Activated CD4-positive, alpha-beta T cell treated with anti-CD3 and anti-CD28 coated beads, Interleukin-2, amount 10 ng/mL, durations not matched to agents 7 days and 5 days (primary cell): ENCODE measurements around the gene TAF11L11. TPM values are rescaled to one million over a fixed set of nuclear protein-coding genes. Genes with fewer than 3 reads are reported as not detected.
"Not testable (repeated sequence)": the region's sequence is repeated elsewhere in the genome, so short reads cannot be mapped to it uniquely, and the experiment has no call there.

ENCODE experiments used
- CTCF ChIA-PET: fragments of 350-600 bp; sonication (Branson Sonifier 250); formaldehyde crosslinking; loops from one replicate; lab custom pipeline; 2021; ENCODE audit warnings: antibody characterized with exemption; lab: Charles Lee
- POLR2A ChIA-PET: fragments of 350-600 bp; sonication (Branson Sonifier 250); formaldehyde crosslinking; loops from one replicate; lab custom pipeline; 2021; ENCODE audit warnings: antibody characterized with exemption; lab: Charles Lee
- DNase-seq: peaks from one replicate; pipeline ENCODE4 v3.0.0-alpha.2; 2020
- H3K27ac Mint-ChIP-seq: one replicate; pipeline ENCODE4 v1.8.0; 2021; ENCODE audit warnings: mild to moderate bottlenecking, moderate library complexity, mixed read lengths
- H3K27me3 Mint-ChIP-seq: one replicate; pipeline ENCODE4 v1.8.0; 2021; ENCODE audit warnings: mixed read lengths
- H3K36me3 Mint-ChIP-seq: one replicate; pipeline ENCODE4 v1.8.0; 2021; ENCODE audit warnings: low read depth, mixed read lengths
- H3K4me1 Mint-ChIP-seq: one replicate; pipeline ENCODE4 v1.8.0; 2021; ENCODE audit warnings: mixed read lengths
- H3K4me3 Mint-ChIP-seq: one replicate; pipeline ENCODE4 v1.8.0; 2021; ENCODE audit warnings: mild to moderate bottlenecking, moderate library complexity, mixed read lengths
- H3K9me3 Mint-ChIP-seq: one replicate; pipeline ENCODE4 v1.8.0; 2021; ENCODE audit warnings: mixed read lengths
- total RNA-seq, 2 experiments: library from RNA; stranded (reverse); gene quantifications; one replicate each; pipeline ENCODE4 v1.2.3, GENCODE V29; 2021

Gene TAF11L11
- total RNA-seq, 2 experiments from 2014 or later, result not detected

DNA sequence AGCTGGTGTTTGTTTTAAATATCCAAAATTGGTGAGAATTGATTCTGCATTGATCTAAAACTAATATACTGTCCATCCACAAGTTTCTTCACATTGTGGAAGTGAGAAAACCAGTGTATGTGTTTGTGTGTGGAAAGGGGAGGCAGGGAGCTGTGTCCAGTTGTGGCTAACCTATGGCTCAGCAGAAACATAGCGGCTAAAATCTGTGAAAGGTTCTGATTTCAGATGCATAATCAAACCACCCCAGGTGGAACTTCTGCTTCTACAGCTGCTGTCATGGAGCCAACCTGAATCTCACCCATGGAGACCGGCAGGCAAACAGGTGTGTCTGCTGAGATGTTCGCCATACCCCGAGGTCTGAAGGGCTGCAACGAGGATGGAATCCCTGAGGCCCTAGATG is 30.2 kb downstream of the TAF11L11 start, which contains the start of gene TAF11L14:
TSS of gene TAF11L14 (plus strand) at position 301 of the 400 bp plus-strand sequence.
- Mint-ChIP-seq H3K9me3 (peaks cover 4% of the 10 kb centered on the region), H3K4me3 (no peak within 1 kb of the TSS), H3K4me1 (no peaks in the 10 kb centered on the region), H3K27me3 (no peaks in the 10 kb centered on the region), H3K27ac (no peak within 1 kb of the TSS), H3K36me3 (no peaks in the 10 kb centered on the region)
- DNase-seq, result no peak
- ChIA-PET POLR2A (no interaction called here), CTCF (no interaction called here)

DNA sequence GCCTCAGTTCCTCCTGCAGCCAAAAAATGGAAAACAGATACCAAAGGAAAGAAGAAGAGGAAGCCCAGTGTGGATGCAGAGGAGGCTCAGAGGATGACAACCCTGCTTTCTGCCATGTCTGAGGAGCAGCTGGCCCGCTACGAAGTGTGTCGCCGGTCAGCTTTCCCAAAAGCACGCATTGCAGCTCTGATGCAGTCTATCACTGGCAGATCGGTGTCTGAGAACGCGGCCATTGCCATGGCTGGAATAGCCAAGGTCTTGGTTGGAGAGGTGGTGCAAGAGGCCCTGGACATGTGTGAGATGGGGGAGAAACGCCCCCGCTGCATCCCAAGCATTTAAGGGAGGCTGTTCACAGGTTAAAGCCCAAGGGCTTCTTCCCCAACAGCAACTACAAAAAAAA is 45.2 kb downstream of the TAF11L11 start:
- H3K36me3 Mint-ChIP-seq, DNase-seq, H3K27me3 Mint-ChIP-seq, POLR2A ChIA-PET, CTCF ChIA-PET, H3K4me1 Mint-ChIP-seq, H3K27ac Mint-ChIP-seq, H3K4me3 Mint-ChIP-seq: not testable (repeated sequence)
- peaks cover 16% of the 10 kb centered on the region for H3K9me3 Mint-ChIP-seq

DNA sequence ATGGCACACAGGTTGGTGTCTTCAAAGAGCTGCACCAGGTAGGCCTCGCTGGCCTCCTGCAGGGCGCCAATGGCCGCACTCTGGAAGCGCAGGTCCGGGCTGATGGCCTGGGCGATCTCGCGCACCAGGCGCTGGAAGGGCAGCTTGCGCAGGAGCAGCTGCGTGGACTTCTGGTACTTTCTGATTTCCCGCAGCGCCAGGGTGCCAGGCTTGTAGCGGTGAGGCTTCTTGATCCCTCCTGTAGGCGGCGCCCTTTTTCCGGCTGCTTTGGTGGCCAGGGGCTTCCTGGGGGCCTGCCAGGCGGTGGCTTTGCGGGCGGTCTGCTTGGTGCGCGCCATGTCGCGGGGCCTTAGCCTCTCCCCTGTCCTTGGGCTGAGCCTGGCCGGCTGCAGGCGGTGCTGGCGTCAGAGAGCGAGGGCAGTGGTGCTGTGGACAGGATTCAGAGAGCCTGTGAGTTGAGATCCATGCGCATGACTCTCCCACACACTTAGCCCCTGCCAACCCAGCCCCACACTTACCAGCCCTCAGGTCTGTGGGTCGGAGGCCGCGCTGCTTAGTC is 51.3 kb downstream of the TAF11L11 start:
- H3K27ac Mint-ChIP-seq, H3K4me1 Mint-ChIP-seq, H3K36me3 Mint-ChIP-seq, H3K27me3 Mint-ChIP-seq, POLR2A ChIA-PET, DNase-seq, H3K4me3 Mint-ChIP-seq: not testable (repeated sequence)
- CTCF ChIA-PET, result interaction anchor here (0.6 kb wide), 1 partner anchor 1112 kb away, joined by 3 read pairs; no protein-coding TSS in a partner anchor
- H3K9me3 Mint-ChIP-seq, result peaks cover 12% of the 10 kb centered on the region

Other genes with a start within 250 kb of the TAF11L11 start
- gene TAF11L2, start 106.0 kb upstream of the TAF11L11 start, total RNA-seq, result not detected
- gene TAF11L3, start 85.8 kb upstream of the TAF11L11 start, total RNA-seq, result not detected
- gene TAF11L4, start 82.4 kb upstream of the TAF11L11 start, total RNA-seq, result not detected
- not detected for gene TAF11L5, start 78.9 kb upstream of the TAF11L11 start, total RNA-seq
- gene TAF11L6, start 75.5 kb upstream of the TAF11L11 start, total RNA-seq, result not detected
- gene TAF11L7, start 18.4 kb upstream of the TAF11L11 start, total RNA-seq, result not detected
- not detected for gene TAF11L8, start 13.2 kb upstream of the TAF11L11 start, total RNA-seq
- not detected for gene TAF11L9, start 9.8 kb upstream of the TAF11L11 start, total RNA-seq
- not detected for gene TAF11L10, start 6.4 kb upstream of the TAF11L11 start, total RNA-seq
- gene TAF11L12, start 6.2 kb downstream of the TAF11L11 start, total RNA-seq, result not detected
- gene TAF11L13, start 27.9 kb downstream of the TAF11L11 start, total RNA-seq, result not detected
- gene TAF11L14, start 30.3 kb downstream of the TAF11L11 start, total RNA-seq, result not detected